GM04504 (cell line): ENCODE results near the gene ACLY.
A peak's percentile ranks its signal among the peaks of the same experiment; 100 is the strongest.
"Not testable (repeated sequence)": the region's sequence is repeated elsewhere in the genome, so short reads cannot be mapped to it uniquely, and the experiment has no call there.

Experiments used
- DNase-seq: peaks from one replicate; pipeline ENCODE4 v3.0.0-alpha.2; 2012; ENCODE audit warnings: low read depth

The ACLY gene

GRCh38 chr17:41910701-41911391 is 7.9 kb downstream of the ACLY start:
- peak; percentile 95 for DNase-seq

GRCh38 chr17:41909088-41909487 is 9.7 kb downstream of the ACLY start:
- DNase-seq: no peak

- no peak for DNase-seq
Measured at GRCh38 chr17:41907633-41908539, 10.9 kb downstream of the ACLY start.

DNA sequence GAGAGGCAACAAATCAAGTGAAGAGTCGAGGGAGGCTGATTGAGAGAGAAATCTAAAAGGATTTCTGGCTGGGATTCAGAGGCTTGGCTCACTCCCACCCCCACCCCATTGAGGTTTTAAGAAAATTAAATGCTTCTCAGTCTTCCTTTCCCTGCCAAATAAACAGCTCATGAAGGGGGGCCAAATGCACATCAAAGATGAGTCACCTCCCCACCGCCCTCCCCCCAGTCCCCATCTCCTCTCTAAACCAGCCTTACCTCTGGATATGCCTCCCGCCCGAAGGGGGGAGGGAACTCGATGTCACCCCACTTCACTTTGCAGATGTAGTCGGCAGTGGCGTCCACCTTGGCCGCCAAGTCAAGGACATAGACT is 11.6 kb downstream of the ACLY start:
- DNase-seq: peak; percentile 39

DNA sequence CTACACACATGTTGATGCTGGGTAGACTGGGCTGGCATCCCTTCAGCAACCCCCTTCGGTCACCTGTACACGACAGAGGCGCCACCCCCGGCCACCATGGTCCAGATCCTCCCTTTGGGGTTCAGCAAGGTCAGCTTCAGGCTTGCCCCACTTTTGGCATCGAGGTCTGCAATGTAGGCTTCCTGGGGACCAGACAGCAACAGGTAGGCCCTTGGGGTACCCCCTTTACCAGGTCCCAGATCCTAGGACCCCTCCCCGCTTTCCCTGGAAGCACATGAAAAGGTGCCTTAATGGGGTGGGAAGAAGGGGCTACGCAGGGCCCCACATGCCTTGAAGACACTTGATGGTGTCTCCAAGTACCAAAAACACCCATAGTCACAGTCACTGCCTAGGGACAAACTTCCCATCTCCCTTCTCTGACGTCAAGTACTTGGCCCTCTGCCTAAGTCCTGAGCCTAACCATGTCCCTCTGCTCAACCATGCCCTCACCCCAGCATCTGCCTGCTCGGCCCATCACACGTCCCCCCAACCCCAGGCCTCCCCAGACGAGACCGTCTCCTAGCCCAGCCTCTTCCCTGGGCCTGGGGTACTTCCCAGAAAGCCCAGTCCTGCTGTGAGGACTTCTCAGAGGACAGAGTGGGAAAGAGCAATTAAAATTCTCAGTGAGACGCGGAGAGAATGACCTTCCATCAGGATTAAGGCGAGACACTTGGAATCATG is 12.1 kb downstream of the ACLY start:
- no peak for DNase-seq

- DNase-seq: no peak
Measured at GRCh38 chr17:41905172-41905571, 13.6 kb downstream of the ACLY start.

DNA sequence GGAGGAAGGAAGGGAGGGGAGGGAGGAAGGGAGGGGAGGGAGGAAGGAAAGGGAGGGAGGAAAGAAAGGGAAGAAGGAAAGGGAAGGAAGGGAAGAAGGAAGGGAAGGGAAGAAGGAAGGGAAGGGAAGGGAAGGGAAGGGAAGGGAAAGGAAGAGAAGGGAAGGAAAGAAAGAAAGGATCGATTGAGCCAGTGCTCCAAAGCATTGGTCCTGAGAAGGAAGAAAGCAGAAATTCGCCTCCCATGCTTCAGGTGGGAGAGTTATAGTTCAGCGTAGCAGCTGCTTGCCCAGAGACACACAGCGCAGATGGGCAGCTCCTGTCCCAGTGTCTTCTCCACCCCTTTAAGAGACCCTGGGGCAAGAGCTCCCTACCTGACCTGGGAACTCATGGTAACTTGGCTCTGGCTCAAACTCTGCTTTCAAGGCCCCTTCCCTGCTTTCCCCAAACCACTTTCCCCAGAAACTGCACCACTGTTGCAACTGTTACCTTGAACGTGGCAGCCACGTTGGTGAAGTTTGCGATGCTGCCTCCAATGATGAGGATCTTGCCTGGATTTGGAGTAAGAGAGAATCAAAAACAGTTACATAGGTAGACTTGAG is 14.4 kb downstream of the ACLY start:
- DNase-seq: no peak

DNA sequence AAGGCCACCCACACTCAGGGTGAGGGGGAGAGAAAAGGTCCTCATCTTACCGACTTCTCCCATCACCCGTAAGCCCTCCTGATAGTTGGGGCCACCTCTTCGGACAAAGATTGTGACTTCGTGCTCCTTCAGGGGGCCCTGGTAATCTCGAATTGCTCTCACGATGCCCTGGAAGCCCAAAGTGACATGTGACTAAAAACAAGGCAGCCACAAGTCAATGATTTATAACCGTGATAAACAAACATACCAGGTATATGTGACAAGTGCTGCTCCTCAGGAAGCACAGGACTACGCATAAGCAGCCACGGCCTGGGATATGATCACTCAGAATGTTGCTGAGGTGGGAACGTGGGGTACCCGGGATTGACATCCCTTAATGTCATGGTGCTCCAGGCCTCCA is 17.1 kb downstream of the ACLY start:
- no peak for DNase-seq

- DNase-seq: no peak
Measured at GRCh38 chr17:41896726-41897125, 22.0 kb downstream of the ACLY start.

DNA sequence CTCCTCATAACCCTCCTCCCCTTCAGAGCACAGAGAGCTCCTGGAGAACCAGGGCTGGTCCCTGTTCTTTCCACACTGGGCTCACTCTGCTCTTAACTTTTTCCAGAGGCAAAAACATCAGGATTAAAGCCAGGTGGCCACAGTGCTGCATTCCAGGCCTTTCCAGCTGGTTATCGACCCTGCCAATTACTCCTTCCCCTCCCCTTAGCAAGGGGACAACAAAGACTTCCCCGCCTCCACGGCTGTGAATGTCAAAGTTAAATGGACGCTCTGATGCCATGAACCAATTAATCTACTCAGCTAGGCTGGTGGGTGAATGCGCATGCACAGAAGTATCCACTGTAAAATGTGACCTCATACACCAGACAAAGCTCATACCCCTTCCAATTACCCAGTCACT is 23.1 kb downstream of the ACLY start:
- no peak for DNase-seq

DNA sequence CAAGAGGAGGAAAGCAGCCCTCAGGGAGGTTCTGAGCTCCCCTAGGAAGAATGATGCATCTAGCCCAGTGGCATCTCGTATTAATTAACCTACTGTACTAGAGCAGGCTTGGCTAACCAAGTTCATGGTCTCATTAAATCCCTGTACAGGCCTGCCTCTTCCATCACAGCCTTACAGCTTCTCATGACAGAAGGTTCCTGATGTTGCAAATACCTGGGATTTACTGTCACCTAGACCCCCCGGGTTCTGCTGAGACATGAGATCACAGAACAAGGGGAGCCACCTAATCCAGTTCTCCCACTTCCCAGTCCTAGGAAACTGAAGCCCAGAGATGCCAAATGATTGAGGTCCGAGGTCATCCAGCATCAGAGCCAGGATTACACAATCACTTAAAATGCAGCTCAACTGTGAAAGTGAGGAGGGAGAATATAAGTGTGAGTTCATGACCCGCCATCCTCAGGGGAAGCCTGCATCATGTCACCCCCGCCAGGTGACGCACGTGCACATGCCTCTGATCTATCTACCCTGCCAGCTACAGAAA is 23.9 kb downstream of the ACLY start:
- peak; percentile 85 for DNase-seq

GRCh38 chr17:41893384-41893783 is 25.4 kb downstream of the ACLY start:
- DNase-seq: no peak

DNA sequence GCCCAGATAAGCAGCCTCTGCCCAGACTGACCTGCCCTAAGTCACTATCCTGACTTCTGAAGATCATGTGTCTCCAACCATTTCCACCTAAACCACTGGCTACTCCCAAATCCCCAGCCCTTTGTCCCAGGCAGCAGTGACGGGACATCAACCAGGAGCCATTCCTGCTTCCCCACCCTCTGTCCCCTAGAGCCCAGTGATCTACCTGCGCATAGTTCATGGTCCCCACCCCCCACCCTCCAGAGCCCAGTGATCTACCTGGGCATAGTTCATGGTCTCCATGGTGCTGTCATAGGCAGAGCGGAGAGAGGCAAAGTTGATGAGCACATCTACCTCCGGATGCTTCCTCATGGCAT is 26.8 kb downstream of the ACLY start:
- no peak for DNase-seq

- no peak for DNase-seq
Measured at GRCh38 chr17:41891135-41892020, 27.4 kb downstream of the ACLY start.

- DNase-seq: no peak
Measured at GRCh38 chr17:41888332-41888965, 30.3 kb downstream of the ACLY start.

DNA sequence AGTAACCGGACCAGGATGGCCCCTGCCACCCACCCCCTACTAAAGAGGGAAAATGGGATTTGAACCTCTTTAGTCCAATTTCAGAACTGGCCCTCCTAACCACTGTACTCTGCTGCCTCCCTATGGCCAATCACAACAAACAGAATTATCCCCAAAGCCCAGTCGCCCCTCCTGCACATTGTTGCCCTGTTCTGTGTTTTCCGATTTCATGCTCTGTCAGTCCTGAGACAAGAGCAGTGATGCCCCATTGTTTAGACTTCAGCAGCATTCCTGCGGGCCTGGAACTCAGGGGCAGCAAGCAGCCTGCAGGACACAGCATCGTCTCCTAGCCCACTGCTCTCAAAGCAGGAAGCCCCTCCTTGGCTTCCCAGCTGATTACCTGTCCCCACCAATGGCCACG is 33.0 kb downstream of the ACLY start:
- DNase-seq: no peak

GRCh38 chr17:41882756-41883155 is 36.0 kb downstream of the ACLY start:
- DNase-seq: no peak

- DNase-seq: no peak
Measured at GRCh38 chr17:41880130-41880529, 38.6 kb downstream of the ACLY start.

- not testable (repeated sequence) for DNase-seq
Measured at GRCh38 chr17:41874293-41874670, 44.5 kb downstream of the ACLY start.

GRCh38 chr17:41873559-41874292 is 45.0 kb downstream of the ACLY start:
- peak; percentile 23 for DNase-seq
